ENCODE measurements around the gene GRK5.

DNA sequence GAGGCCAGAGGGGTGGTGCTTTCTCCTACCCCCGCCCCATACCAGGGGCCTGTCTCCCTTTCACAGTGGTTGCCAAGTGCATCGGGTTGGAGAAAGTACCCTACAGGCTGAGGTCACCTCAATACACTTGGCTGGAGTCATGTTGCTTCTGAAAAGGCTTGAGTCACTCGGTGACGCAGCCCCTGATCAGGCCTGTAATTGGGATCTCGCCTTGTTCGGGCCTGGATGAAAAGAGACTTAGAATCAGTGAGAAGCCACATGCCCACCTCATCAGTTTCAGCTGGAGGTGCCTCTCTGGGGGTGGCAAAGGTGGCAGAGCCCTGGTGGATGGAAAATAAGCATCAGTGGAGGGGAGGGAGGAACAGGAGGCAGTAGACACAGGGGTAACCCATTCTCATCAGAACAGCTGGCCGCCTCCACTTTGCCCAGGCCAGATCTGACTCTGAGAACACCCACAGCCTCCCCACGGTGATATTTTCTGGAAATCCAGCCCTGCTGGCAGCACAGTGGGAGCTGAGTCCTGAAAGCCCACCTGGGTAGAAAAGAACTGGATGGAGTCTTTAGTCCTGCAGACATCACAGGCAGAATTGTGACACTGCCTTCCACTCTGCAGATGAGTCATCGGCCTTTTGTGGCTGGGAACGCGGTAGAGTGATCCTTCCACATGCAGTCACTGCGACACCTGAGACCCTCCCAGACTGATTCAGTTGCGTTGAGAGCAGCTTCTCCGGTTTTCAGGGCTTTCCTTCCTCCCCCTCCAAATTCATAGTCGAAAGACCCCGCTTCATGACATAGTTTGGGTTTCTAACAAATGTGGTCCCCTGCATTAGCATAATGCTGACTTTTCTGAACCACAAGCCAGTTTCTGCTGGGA, 108.0 kb downstream of the GRK5 start:
- no peak for TF ChIP-seq POLR2AphosphoS5 (IDR thresholded peaks at IDR 0.05; ENCODE audit: borderline replicate concordance, low read depth, low read length)
- no peak for TF ChIP-seq EZH2 (IDR thresholded peaks at IDR 0.05)
- no peak for TF ChIP-seq FOXP2 (optimal IDR thresholded peaks at IDR 0.05; ENCODE audit: control extremely low read depth, extremely low read length, insufficient read depth)
